ENCODE measurements around the gene SGSM2. TPM values are rescaled to one million over a fixed set of nuclear protein-coding genes. Genes with fewer than 3 reads are reported as not detected.

SGSM2 gene
- polyA plus RNA-seq, 3 donors, result 3.0 to 130 (median 3.5) TPM

DNA sequence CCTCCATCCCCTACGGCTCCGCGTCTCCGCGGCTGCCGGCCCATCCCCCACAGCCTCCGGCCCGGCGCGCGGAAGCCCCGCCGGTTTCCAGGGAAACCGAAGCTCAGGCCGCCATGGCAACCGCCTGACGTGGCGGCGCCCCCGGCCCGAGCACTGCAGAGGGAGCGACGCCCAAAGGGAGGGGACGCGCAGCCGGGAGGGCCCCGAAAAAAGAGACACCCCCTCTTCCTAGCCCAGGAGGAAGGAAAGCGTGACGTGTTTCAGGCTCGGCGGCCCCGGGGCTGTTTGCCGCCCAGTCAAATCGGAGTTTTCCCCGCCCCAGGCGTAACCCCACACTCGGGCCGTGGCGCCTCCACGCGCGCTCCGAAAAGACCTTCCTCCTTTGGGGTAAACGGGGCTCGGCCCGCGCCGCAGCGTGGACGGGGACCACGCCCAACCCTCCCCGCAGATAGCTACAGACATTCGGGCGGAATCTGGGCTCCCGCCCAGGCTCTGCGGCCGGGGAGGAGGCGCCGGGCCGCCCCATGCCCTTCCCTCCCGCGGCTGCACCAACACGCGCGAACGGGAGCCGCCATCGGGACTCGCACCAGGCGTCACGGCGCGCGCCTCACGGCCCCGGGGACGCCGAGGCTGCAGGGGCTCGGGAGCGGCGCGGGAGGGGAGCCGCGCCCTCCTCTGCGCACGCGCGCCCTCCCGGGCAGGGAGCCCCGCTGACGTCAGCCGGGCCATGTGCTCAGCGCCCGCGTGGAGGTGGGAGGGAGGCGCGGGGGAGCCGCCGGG lies 56.1 kb downstream of the SGSM2 start:
- DNase-seq, result peak; percentile 83 to 95 (median 93)
- peak overlapping the region; percentile 63 to 98 (median 73) for H3K4me3 ChIP-seq (replicated peaks in 1 of 3; ENCODE audit: low read depth in 2 of 3, low read length in 3 of 3)
- Mint-ChIP-seq H3K9me3 (no peaks in the 10 kb centered on the region), H3K4me3 (peak overlapping the region; percentile 73 to 84), H3K36me3 (peaks cover 50 to 52% of the 10 kb centered on the region in 2 donors), H3K4me1 (peaks cover 62% of the 10 kb centered on the region), H3K27me3 (ENCODE audit: low read depth in 3 of 3) (peaks cover 0 to 2% (median 2%) of the 10 kb centered on the region in 3 donors), H3K27ac (peak overlapping the region; percentile 95 to 100 (median 97))
- no peak for TF ChIP-seq CTCF (IDR thresholded peaks at IDR 0.05)
- no peak overlapping the region for H2AFZ ChIP-seq (ENCODE audit: insufficient read depth, low read depth, low read length, poor library complexity, severe bottlenecking)
- peaks cover 73% of the 10 kb centered on the region for H3K79me2 ChIP-seq (ENCODE audit: insufficient read depth, low read length)
- H3K27ac ChIP-seq (ENCODE audit: low read depth in 1 of 2, low read length in 2 of 2), result peak overlapping the region; percentile 95 to 99
- intact Hi-C loops (cut with micrococcal nuclease), result loop anchor here in 1 of 2 donors (5.0 to 10.0 kb wide), 2 partner anchors 676 to 749 kb away; partner anchors contain the start of genes RILP and SCARF1
- H3K4me2 ChIP-seq (replicated peaks; ENCODE audit: extremely low read depth, low read length, poor library complexity, severe bottlenecking), result peak overlapping the region; percentile 79
- H3K27me3 ChIP-seq (ENCODE audit: control insufficient read depth in 2 of 2, insufficient read depth in 2 of 2, low read length in 2 of 2), result no peaks in the 10 kb centered on the region
- peak overlapping the region; percentile 95 for H3K9ac ChIP-seq (ENCODE audit: insufficient read depth, low read length, poor library complexity, severe bottlenecking)
- H4K20me1 ChIP-seq (ENCODE audit: insufficient read depth, low read length), result peaks cover 37% of the 10 kb centered on the region
- peaks cover 65 to 73% of the 10 kb centered on the region in 2 donors for H3K4me1 ChIP-seq (ENCODE audit: control insufficient read depth in 1 of 2, insufficient read depth in 2 of 2, low read length in 2 of 2)
- H3K9me3 ChIP-seq (replicated peaks in 1 of 2; ENCODE audit: control insufficient read depth in 1 of 2, insufficient read depth in 1 of 2, low read length in 2 of 2), result no peaks in the 10 kb centered on the region
- H3K36me3 ChIP-seq (replicated peaks in 1 of 2; ENCODE audit: control insufficient read depth in 1 of 2, insufficient read depth in 2 of 2, low read length in 2 of 2), result peaks cover 14 to 20% of the 10 kb centered on the region in 2 donors
- under 1% methylated on average over 72 of the region's 99 CpGs for whole genome bisulfite sequencing (ENCODE audit: insufficient coverage)

- Histone ChIP-seq H2AFZ (ENCODE audit: insufficient read depth, low read depth, low read length, poor library complexity, severe bottlenecking) (no peak overlapping the region), H3K36me3 (replicated peaks in 1 of 2; ENCODE audit: control insufficient read depth in 1 of 2, insufficient read depth in 2 of 2, low read length in 2 of 2) (peaks cover 8 to 12% of the 10 kb centered on the region in 2 donors), H3K27ac (ENCODE audit: low read depth in 1 of 2, low read length in 2 of 2) (peak overlapping the region; percentile 57 to 76), H3K4me3 (replicated peaks in 1 of 3; ENCODE audit: low read depth in 2 of 3, low read length in 3 of 3) (peak overlapping the region; percentile 6 to 98 (median 24)), H3K4me1 (ENCODE audit: control insufficient read depth in 1 of 2, insufficient read depth in 2 of 2, low read length in 2 of 2) (peaks cover 70 to 81% of the 10 kb centered on the region in 2 donors), H3K9me3 (replicated peaks in 1 of 2; ENCODE audit: control insufficient read depth in 1 of 2, insufficient read depth in 1 of 2, low read length in 2 of 2) (no peaks in the 10 kb centered on the region), H4K20me1 (ENCODE audit: insufficient read depth, low read length) (peaks cover 30% of the 10 kb centered on the region), H3K27me3 (ENCODE audit: control insufficient read depth in 2 of 2, insufficient read depth in 2 of 2, low read length in 2 of 2) (no peaks in the 10 kb centered on the region), H3K9ac (ENCODE audit: insufficient read depth, low read length, poor library complexity, severe bottlenecking) (peak overlapping the region; percentile 95), H3K4me2 (replicated peaks; ENCODE audit: extremely low read depth, low read length, poor library complexity, severe bottlenecking) (peak overlapping the region; percentile 79), H3K79me2 (ENCODE audit: insufficient read depth, low read length) (peaks cover 75% of the 10 kb centered on the region)
- Mint-ChIP-seq H3K4me3 (peak overlapping the region; percentile 81 to 85), H3K4me1 (peaks cover 66% of the 10 kb centered on the region), H3K36me3 (peaks cover 46% of the 10 kb centered on the region in 2 donors), H3K27ac (peak overlapping the region; percentile 85 to 100 (median 94)), H3K9me3 (no peaks in the 10 kb centered on the region), H3K27me3 (ENCODE audit: low read depth in 3 of 3) (peaks cover 0 to 2% (median 0%) of the 10 kb centered on the region in 3 donors)
- intact Hi-C loops (cut with micrococcal nuclease), result loop anchor here in 1 of 2 donors (5.0 to 10.0 kb wide), 2 partner anchors 677 to 749 kb away; partner anchors contain the start of genes RILP and SCARF1
- DNase-seq, result no peak
- WGBS (ENCODE audit: insufficient coverage), result 29% methylated on average over 22 of the region's 53 CpGs
- TF ChIP-seq CTCF (IDR thresholded peaks at IDR 0.05), result no peak
Measured at GRCh38 chr17:2393954-2394749, 56.9 kb downstream of the SGSM2 start.

Measured in CD14-positive monocyte (primary cell).